SK-N-MC (cell line): ENCODE data around the gene TTC16.

Source experiments
- EZH2 ChIP-seq: fragments of 200-600 bp; sonication (generic); IDR thresholded peaks from one replicate; pipeline ENCODE4 v1.6.1; 2017; ENCODE audit warnings: antibody characterized with exemption
- POLR2AphosphoS5 ChIP-seq: IDR thresholded peaks from 2 replicates; pipeline ENCODE4 v1.6.1; 2012; ENCODE audit warnings: mild to moderate bottlenecking, low read depth, low read length, borderline replicate concordance

GRCh38 chr9:127733614-127734013 lies 17.7 kb downstream of the TTC16 start:
- TF ChIP-seq EZH2 (no peak), POLR2AphosphoS5 (no peak)
